ENCODE results near the gene TULP1.
"Not testable (repeated sequence)": the region's sequence is repeated elsewhere in the genome, so short reads cannot be mapped to it uniquely, and the experiment has no call there.

Gene TULP1

GRCh38 chr6:35535847-35536246 lies 23.2 kb upstream of the TULP1 start:
- not testable (repeated sequence) for H3K9me3 ChIP-seq (ENCODE audit: control insufficient read depth, insufficient read depth, low read length); H3K36me3 ChIP-seq (ENCODE audit: insufficient read depth, low read length); H3K9ac ChIP-seq (ENCODE audit: low read depth, low read length); H3K4me1 ChIP-seq (ENCODE audit: insufficient read depth, low read length)

- Histone ChIP-seq H3K36me3 (ENCODE audit: insufficient read depth, low read length) (no peaks in the 10 kb centered on the region), H3K4me1 (ENCODE audit: insufficient read depth, low read length) (peaks cover 8% of the 10 kb centered on the region), H3K9me3 (ENCODE audit: control insufficient read depth, insufficient read depth, low read length) (no peaks in the 10 kb centered on the region), H3K9ac (ENCODE audit: low read depth, low read length) (no peak overlapping the region)
These were observed 21.9 kb upstream of the TULP1 start for GRCh38 chr6:35534407-35535170.

- H3K9me3 ChIP-seq (ENCODE audit: control insufficient read depth, insufficient read depth, low read length), result no peaks in the 10 kb centered on the region
These were observed 21.3 kb upstream of the TULP1 start for GRCh38 chr6:35533981-35534380.

DNA sequence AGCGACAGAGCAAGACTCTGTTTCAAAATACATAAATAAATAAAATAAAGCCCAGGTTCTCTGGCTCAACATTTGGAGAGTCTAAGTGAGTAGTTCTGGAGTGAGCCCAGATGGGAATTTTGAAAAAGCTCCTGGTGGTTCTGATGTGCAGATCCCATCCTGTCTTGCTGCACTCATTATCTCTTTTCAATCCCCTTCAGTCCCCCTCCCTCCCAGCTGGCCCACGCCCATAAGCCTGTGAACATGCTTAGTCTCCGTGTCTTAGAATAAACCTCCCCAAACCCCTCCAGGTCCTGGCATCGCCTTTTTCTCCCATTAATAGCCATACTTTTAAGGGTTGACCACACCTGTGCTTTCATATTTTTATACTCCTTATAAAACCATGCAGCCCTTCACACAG lies 19.4 kb upstream of the TULP1 start:
- Histone ChIP-seq H3K4me1 (ENCODE audit: insufficient read depth, low read length) (peaks cover 8% of the 10 kb centered on the region), H3K9me3 (ENCODE audit: control insufficient read depth, insufficient read depth, low read length) (no peaks in the 10 kb centered on the region), H3K9ac (ENCODE audit: low read depth, low read length) (no peak overlapping the region), H3K36me3 (ENCODE audit: insufficient read depth, low read length) (no peaks in the 10 kb centered on the region)

More at GRCh38 chr6:35533981-35534380, 21.3 kb upstream of the TULP1 start:
- H3K4me1 ChIP-seq (ENCODE audit: insufficient read depth, low read length), result peaks cover 8% of the 10 kb centered on the region
- no peaks in the 10 kb centered on the region for H3K36me3 ChIP-seq (ENCODE audit: insufficient read depth, low read length)
- H3K9ac ChIP-seq (ENCODE audit: low read depth, low read length), result no peak overlapping the region

DNA sequence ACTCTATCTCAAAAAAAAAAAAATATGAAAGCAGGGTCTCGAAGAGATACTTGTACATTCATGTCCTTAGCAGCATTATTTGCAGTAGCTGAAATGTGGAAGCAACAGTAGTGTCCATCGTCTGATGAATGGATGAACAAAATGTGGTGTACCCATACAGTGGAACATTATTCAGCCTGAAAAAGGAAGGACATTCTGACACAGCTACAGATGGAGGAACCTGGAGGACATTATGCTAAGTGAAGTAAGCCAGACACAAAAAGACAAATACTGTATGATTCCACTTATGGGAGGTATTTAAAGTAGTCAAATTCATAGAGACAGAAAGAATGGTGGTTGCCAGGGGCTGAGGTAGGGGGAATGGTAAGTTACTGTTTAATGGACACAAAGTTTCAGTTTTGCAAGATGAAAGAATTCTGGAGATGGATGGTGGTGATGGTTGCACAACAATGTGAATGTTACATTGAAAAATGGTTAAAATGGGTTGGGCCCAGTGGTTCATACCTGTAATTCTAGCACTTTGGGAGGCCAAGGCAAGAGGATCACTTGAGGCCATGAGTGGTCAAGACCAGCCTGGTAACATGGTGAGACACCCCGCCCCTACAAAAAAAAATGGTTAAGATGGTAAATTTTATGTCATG lies 11.8 kb upstream of the TULP1 start:
- H3K9ac ChIP-seq (ENCODE audit: low read depth, low read length), result no peak overlapping the region
- no peaks in the 10 kb centered on the region for H3K9me3 ChIP-seq (ENCODE audit: control insufficient read depth, insufficient read depth, low read length)
- H3K4me1 ChIP-seq (ENCODE audit: insufficient read depth, low read length), result peaks cover 8% of the 10 kb centered on the region
- no peaks in the 10 kb centered on the region for H3K36me3 ChIP-seq (ENCODE audit: insufficient read depth, low read length)

DNA sequence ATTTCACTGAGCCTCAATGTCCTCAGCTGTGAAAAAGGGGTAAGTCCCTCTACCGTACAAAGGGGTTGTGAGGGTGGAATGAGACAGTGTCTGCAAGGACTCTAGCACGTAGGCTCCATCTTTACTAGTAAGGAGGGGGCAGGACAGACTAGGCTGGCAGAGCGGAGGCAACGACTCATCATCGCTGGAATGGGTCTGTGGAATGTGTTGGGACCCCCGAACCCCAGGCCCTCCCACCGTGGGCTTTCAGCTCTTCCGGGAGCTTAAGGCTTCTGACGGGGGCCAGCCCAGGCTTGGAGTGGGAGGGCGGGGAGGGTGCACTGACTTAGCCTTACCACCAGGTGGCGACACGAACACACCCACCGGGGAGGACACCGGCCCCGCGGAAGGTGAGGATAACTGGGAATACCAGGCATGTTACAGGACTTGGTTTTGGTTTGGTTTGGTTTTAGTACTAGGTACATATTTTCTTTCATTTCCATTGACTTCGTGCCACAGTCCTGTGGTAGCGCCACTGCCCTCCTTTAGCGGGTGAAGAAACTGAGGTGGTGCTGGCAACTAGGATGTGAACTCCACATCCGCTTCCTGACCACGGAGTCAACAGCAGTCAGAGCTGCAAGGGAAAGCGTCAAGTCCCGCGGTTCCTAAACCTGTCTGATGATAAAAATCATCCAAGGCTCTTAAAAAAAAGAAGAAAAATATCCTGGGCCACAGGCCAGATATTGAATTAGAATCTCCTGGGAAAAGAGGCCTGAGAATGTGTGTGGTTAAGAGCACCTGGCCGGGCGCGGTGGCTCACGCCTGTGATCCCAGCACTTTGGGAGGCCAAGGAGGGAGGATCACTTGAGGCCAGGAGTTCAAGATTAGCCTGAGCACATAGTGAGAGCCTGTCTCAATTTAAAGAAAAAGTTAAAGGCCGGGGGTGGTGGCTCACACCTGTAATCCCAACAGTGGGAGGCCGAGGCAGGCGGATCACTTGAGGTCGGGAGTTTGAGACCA lies 10.3 kb upstream of the TULP1 start:
- Histone ChIP-seq H3K9ac (ENCODE audit: low read depth, low read length) (no peak overlapping the region), H3K36me3 (ENCODE audit: insufficient read depth, low read length) (no peaks in the 10 kb centered on the region), H3K4me1 (ENCODE audit: insufficient read depth, low read length) (peaks cover 10% of the 10 kb centered on the region), H3K9me3 (ENCODE audit: control insufficient read depth, insufficient read depth, low read length) (no peaks in the 10 kb centered on the region)

DNA sequence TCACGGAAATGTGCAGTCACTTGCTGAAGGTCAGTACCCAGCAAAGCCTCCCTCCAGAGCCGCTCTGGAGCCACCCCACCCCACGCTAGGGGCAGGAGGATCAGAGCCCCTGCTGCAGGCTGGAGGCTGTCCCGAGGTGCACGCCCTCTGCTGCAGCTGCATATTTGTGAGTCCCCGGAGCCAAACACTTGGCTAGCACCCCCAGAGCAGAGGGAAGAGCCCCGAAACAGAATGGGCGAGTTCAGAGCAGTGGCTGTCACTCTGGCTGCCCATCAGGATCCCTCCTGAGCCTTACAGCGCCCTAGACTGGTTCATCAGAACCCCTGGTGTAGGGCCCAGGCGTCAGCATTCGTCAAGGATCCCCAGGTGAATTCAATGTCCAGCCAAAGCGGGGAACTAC lies 9.5 kb upstream of the TULP1 start:
- Histone ChIP-seq H3K9me3 (ENCODE audit: control insufficient read depth, insufficient read depth, low read length) (no peaks in the 10 kb centered on the region), H3K36me3 (ENCODE audit: insufficient read depth, low read length) (no peaks in the 10 kb centered on the region), H3K4me1 (ENCODE audit: insufficient read depth, low read length) (peaks cover 10% of the 10 kb centered on the region), H3K9ac (ENCODE audit: low read depth, low read length) (no peak overlapping the region)

DNA sequence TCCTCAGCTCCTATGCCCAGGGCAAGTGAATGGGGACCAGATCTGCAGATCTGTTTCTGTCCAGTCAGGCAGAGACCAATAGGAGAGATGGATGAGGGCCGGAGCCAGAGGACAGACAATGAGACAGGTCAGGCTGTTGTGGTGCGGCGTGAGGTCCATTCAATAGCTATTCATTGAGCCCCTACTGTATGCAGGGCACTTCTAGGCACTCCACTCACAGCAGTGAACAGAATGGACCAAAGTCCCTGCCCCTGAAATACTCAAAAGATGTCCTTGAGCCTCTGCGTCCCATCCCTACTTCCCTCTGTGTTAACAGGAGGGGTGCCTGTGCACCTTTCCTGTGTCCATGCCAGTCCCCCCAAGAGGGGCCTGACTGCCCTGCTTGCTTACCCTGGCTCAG lies 8.5 kb upstream of the TULP1 start:
- no peaks in the 10 kb centered on the region for H3K36me3 ChIP-seq (ENCODE audit: insufficient read depth, low read length)
- H3K9ac ChIP-seq (ENCODE audit: low read depth, low read length), result no peak overlapping the region
- H3K4me1 ChIP-seq (ENCODE audit: insufficient read depth, low read length), result peaks cover 10% of the 10 kb centered on the region
- H3K9me3 ChIP-seq (ENCODE audit: control insufficient read depth, insufficient read depth, low read length), result no peaks in the 10 kb centered on the region

DNA sequence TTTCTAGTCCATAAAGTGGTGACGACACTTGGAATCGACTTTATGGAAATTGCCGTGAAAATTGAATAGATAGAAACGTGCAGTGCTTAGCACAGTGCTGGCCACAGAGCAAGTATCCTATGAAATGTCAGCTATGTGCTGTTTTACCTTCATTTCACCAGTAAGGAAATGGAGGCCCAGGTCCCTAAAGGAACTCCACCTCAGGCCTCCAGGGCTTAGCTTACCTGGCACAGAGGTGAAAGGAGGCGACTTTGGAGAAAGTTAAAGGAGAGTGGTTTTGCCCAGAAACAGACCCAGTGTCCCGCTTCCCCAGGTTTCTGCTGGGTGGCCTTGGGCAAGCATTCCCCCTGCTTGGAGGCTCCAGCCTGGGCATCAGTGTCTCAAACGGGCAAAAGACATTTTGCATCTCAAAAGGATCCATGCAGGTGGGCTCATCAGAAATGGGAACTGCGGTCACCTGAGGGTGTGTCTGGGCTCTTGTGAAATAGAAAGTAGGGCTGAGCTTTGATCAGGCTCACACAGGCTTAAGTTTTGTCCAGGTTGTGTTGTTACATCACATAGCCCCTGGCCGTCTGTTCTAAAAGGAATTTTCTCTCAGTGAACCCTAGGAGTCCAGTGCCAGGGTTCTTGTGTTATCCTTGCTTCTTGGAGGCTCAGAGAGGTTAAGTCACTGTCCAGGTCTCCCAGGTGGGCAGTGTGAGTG lies 6.8 kb upstream of the TULP1 start:
- Histone ChIP-seq H3K4me1 (ENCODE audit: insufficient read depth, low read length) (peaks cover 10% of the 10 kb centered on the region), H3K9me3 (ENCODE audit: control insufficient read depth, insufficient read depth, low read length) (no peaks in the 10 kb centered on the region), H3K36me3 (ENCODE audit: insufficient read depth, low read length) (no peaks in the 10 kb centered on the region), H3K9ac (ENCODE audit: low read depth, low read length) (no peak overlapping the region)

- H3K9ac ChIP-seq (ENCODE audit: low read depth, low read length), result no peak overlapping the region
- no peaks in the 10 kb centered on the region for H3K36me3 ChIP-seq (ENCODE audit: insufficient read depth, low read length)
- H3K4me1 ChIP-seq (ENCODE audit: insufficient read depth, low read length), result peaks cover 10% of the 10 kb centered on the region
- no peaks in the 10 kb centered on the region for H3K9me3 ChIP-seq (ENCODE audit: control insufficient read depth, insufficient read depth, low read length)
These were observed 6.0 kb upstream of the TULP1 start for GRCh38 chr6:35518566-35519312.

- H3K4me1 ChIP-seq (ENCODE audit: insufficient read depth, low read length); H3K9me3 ChIP-seq (ENCODE audit: control insufficient read depth, insufficient read depth, low read length); H3K9ac ChIP-seq (ENCODE audit: low read depth, low read length); H3K36me3 ChIP-seq (ENCODE audit: insufficient read depth, low read length): not testable (repeated sequence)
These were observed 5.3 kb upstream of the TULP1 start for GRCh38 chr6:35517978-35518377.

DNA sequence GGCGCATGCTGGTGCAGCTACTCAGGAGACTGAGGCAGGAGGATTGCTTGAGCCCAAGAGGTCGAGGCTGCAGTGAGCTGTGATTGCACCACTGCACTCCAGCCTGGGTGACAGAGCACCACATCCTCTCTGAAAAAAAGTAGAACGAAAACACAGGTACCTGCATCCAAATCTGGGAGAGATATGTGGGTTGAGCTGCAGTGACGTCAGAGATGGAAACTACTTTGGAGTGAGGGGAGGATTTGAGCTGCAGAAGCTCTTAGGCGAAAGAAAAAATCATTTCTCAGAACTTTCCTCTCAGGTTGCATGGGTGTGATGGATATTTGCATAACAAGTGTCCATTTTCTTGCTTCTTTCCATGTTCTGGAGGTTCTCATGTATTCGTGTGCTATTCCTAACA lies 4.0 kb upstream of the TULP1 start:
- H3K4me1 ChIP-seq (ENCODE audit: insufficient read depth, low read length), result 0 out of 2 replicates have a peak, but pooled peaks cover 7% of the 10 kb centered on the region
- H3K9me3 ChIP-seq (ENCODE audit: control insufficient read depth, insufficient read depth, low read length), result no peaks in the 10 kb centered on the region
- H3K36me3 ChIP-seq (ENCODE audit: insufficient read depth, low read length), result no peaks in the 10 kb centered on the region

DNA sequence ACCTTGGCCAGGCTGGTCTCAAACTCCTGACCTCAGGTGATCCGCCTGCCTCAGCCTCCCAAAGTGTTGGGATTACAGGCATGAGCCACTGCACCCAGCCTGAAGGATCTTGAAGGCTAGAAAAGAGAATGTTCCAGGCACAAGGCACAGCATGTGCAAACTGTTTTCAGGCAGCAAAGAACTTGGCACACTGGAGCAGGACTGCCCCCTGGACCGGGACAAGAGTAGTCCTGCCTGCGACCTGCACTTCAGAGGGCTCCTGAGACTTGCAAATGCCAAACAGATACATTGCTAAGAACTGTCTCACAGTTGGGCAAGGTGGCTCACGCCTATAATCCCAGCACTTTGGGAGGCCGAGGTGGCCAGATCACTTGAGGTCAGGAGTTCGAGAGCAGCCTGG lies 3.2 kb upstream of the TULP1 start:
- H3K36me3 ChIP-seq (ENCODE audit: insufficient read depth, low read length); H3K9me3 ChIP-seq (ENCODE audit: control insufficient read depth, insufficient read depth, low read length); H3K9ac ChIP-seq (ENCODE audit: low read depth, low read length): not testable (repeated sequence)

More for the DNA sequence above, 4.0 kb upstream of the TULP1 start:
- no peak overlapping the region for H3K9ac ChIP-seq (ENCODE audit: low read depth, low read length)

More for the DNA sequence above, 3.2 kb upstream of the TULP1 start:
- H3K4me1 ChIP-seq (ENCODE audit: insufficient read depth, low read length), result peaks cover 11% of the 10 kb centered on the region; the same call in 1 of the 2 replicates

Data from ES-I3 (cell line).